Prostate gland (tissue), 2 donors: ENCODE results near the gene CHST8. TPM values are rescaled to one million over a fixed set of nuclear protein-coding genes. Genes with fewer than 3 reads are reported as not detected.

Experiments used
- DNase-seq: peaks from one replicate; pipeline ENCODE4 v3.0.0-alpha.2; 2019; ENCODE audit warnings: low spot score
- H3K27ac ChIP-seq, 2 donors: fragments of 200-600 bp; sonication (generic); 2 replicates each; pipeline ENCODE4 v1.5.1; 2017 to 2019
- H3K27me3 ChIP-seq: fragments of 200-600 bp; sonication (generic); replicated peaks from 2 replicates; pipeline ENCODE4 v1.5.1; 2019; ENCODE audit not compliant: insufficient read depth
- H3K36me3 ChIP-seq, 2 donors: fragments of 200-600 bp; sonication (generic); 1 replicate in 1 of 2; 2 replicates in 1 of 2; pipeline versions ENCODE4 v1.5.1 to v1.8.1; 2017 to 2019
- H3K4me1 ChIP-seq: fragments of 200-600 bp; sonication (generic); replicated peaks from 2 replicates; pipeline ENCODE4 v1.5.1; 2019
- H3K4me3 ChIP-seq, 2 donors: fragments of 200-600 bp; sonication (generic); 2 replicates each; pipeline ENCODE4 v1.5.1; 2017 to 2019
- H3K9me3 ChIP-seq: fragments of 200-600 bp; sonication (generic); 2 replicates; pipeline ENCODE4 v1.5.1; 2017
- CTCF ChIP-seq, 4 experiments: fragments of 200-600 bp in 2 of 4; fragments of 450-650 bp in 2 of 4; sonication (generic) in 2 of 4; IDR thresholded peaks; 1 replicate in 3 of 4; 2 replicates in 1 of 4; pipeline ENCODE4 v1.5.1; 2016 to 2019; ENCODE audit warnings: antibody characterized with exemption in 4 of 4, mild to moderate bottlenecking in 2 of 4, moderate library complexity in 2 of 4
- POLR2A ChIP-seq: fragments of 450-650 bp; IDR thresholded peaks from one replicate; pipeline ENCODE4 v1.6.1; 2016; ENCODE audit warnings: antibody characterized with exemption, mild to moderate bottlenecking
- POLR2AphosphoS5 ChIP-seq: sonication (generic); formaldehyde crosslinking; IDR thresholded peaks from one replicate; pipeline ENCODE4 v1.6.1; 2017; ENCODE audit warnings: antibody characterized with exemption
- WGBS: methylation state at CpG from one replicate; pipeline ENCODE4 v1.1.5; 2018; 5-methylcytosine and 5-hydroxymethylcytosine counted together
- intact Hi-C: fragments of 100-400 bp; cut with DNase I; formaldehyde crosslinking; loops from one replicate; pipeline ENCODE4 v1.14.2; 2022
- total RNA-seq, 2 donors: library from RNA; depleted of rRNA; stranded (reverse); fragments of >200 nt; gene quantifications; one replicate each; pipeline ENCODE4 v1.1.0, GENCODE V29; 2016

CHST8 gene
- total RNA-seq, 2 donors from 2014 or later: 1.3 to 2.7 TPM

DNA sequence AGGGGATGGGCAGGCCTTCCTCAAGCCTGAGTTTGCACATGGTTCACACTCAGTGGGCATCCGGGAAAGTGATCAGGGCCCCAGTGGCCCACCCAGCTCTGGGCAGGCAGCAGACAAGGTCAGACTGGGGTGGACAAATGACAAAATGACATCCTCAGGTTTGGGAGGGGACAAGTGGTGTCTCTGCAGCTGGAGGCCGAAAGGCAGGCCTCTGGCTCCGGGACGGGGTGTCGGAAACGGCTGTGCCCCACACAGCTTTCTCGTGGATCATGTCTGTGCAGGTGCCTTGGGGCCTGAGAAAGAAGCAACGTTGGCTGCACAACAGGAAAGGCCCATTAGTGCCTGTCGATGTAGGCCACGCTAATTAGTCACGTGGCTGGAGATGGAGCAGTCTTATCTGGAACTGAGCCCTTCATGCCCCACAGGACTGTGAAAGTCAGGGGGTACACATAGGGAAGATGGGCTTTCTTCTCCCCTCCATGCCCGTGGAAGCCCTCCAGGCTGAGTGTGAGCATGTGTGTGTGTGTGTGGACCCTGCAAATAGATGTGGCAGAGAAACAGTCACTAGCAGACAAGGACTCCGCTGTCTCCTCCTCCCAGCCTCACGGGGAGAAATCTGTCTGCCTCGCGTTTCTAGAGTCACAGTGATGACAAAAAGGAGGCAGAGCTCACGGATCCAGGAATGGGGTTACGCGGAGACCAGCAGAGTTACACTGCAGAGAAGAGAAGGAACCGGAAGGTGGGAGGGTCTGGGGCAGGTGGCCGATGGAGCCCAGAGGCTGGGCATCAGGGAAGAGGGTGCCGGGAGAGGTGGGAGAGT, 44.2 kb downstream of the CHST8 start:
- Histone ChIP-seq H3K9me3 (no peaks in the 10 kb centered on the region), H3K36me3 (no peaks in the 10 kb centered on the region), H3K4me1 (no peaks in the 10 kb centered on the region), H3K4me3 (no peak overlapping the region), H3K27ac (no peak overlapping the region), H3K27me3 (no peaks in the 10 kb centered on the region)
- intact Hi-C loops: no loop called here
- DNase-seq: no peak
- TF ChIP-seq CTCF (IDR thresholded peaks at IDR 0.05) (no peak), POLR2AphosphoS5 (no peak), POLR2A (no peak)
- WGBS: 83% methylated on average over 22 of the region's 22 CpGs

GRCh38 chr19:33667141-33667650, 45.4 kb downstream of the CHST8 start:
- TF ChIP-seq POLR2AphosphoS5 (no peak), POLR2A (no peak), CTCF (IDR thresholded peaks at IDR 0.05) (no peak)
- DNase-seq: no peak
- Histone ChIP-seq H3K27ac (no peak overlapping the region), H3K4me3 (no peak overlapping the region), H3K4me1 (no peaks in the 10 kb centered on the region), H3K9me3 (no peaks in the 10 kb centered on the region), H3K36me3 (no peaks in the 10 kb centered on the region), H3K27me3 (no peaks in the 10 kb centered on the region)
- WGBS: 50% methylated on average over 15 of the region's 15 CpGs
- intact Hi-C loops: no loop called here

- Histone ChIP-seq H3K27ac (no peak overlapping the region), H3K36me3 (no peaks in the 10 kb centered on the region), H3K9me3 (no peaks in the 10 kb centered on the region), H3K27me3 (no peaks in the 10 kb centered on the region), H3K4me3 (no peak overlapping the region), H3K4me1 (no peaks in the 10 kb centered on the region)
- intact Hi-C loops: no loop called here
- 78% methylated on average over 15 of the region's 15 CpGs for whole genome bisulfite sequencing
- DNase-seq: no peak
- TF ChIP-seq CTCF (IDR thresholded peaks at IDR 0.05) (no peak), POLR2A (no peak), POLR2AphosphoS5 (no peak)
These were observed 46.1 kb downstream of the CHST8 start for GRCh38 chr19:33667881-33668280.

- no peaks in the 10 kb centered on the region for H3K27me3 ChIP-seq
- WGBS: 79% methylated on average over 8 of the region's 8 CpGs
- no peak overlapping the region for H3K27ac ChIP-seq
- H3K4me3 ChIP-seq: no peak overlapping the region
- TF ChIP-seq POLR2A (no peak), CTCF (IDR thresholded peaks at IDR 0.05) (no peak), POLR2AphosphoS5 (no peak)
- no peaks in the 10 kb centered on the region for H3K9me3 ChIP-seq
- no peaks in the 10 kb centered on the region for H3K36me3 ChIP-seq
- DNase-seq: no peak
- intact Hi-C loops: no loop called here
- H3K4me1 ChIP-seq: no peaks in the 10 kb centered on the region
These were observed 47.2 kb downstream of the CHST8 start for GRCh38 chr19:33668968-33669367.

DNA sequence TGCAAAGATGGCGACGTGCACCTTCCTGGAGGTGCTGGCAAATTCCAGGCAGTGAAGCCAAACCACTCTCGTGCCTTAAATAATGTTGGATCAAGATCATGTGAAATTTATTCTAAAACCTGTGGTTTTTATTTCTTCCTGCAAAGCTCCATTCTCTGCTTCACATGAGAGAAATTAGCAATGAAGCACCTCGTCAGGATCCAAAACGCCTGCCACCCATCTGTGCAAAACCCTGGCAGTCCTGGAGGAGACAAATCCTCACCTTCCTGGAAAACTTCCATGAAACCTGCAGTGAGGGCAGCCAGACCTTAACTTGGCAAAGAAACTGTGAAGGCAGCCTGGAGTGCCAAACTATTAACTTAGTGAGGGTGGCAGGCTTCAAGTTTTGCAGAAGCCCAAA, 47.6 kb downstream of the CHST8 start:
- H3K36me3 ChIP-seq: no peaks in the 10 kb centered on the region
- no peaks in the 10 kb centered on the region for H3K4me1 ChIP-seq
- intact Hi-C loops: no loop called here
- no peaks in the 10 kb centered on the region for H3K9me3 ChIP-seq
- TF ChIP-seq POLR2A (no peak), CTCF (IDR thresholded peaks at IDR 0.05) (no peak), POLR2AphosphoS5 (no peak)
- H3K27ac ChIP-seq: no peak overlapping the region
- WGBS: 47% methylated on average over 5 of the region's 5 CpGs
- no peak for DNase-seq
- no peaks in the 10 kb centered on the region for H3K27me3 ChIP-seq
- H3K4me3 ChIP-seq: no peak overlapping the region
